ENCODE results near the gene DCXR.

- TF ChIP-seq YY1 (IDR thresholded peaks at IDR 0.05; ENCODE audit: low read depth, low read length), result no peak
- TF ChIP-seq BHLHE40 (IDR thresholded peaks at IDR 0.05; ENCODE audit: borderline replicate concordance in 1 of 2, low read depth in 2 of 2, low read length in 1 of 2), result no peak
- no peak for TF ChIP-seq RFX5 (IDR thresholded peaks at IDR 0.05; ENCODE audit: low read depth, low read length)
- no peak for TF ChIP-seq NKRF (conservative IDR thresholded peaks at IDR 0.05)
- no peak for TF ChIP-seq ZNF24 (IDR thresholded peaks at IDR 0.05)
- no peak for TF ChIP-seq TAF1 (IDR thresholded peaks at IDR 0.05; ENCODE audit: borderline replicate concordance, low read depth, low read length)
These were observed 26.2 kb upstream of the DCXR start for GRCh38 chr17:82063424-82064415.
